Measurements from ENCODE around the gene ZNF853. TPM values are rescaled to one million over a fixed set of nuclear protein-coding genes. Genes with fewer than 3 reads are reported as not detected.

The ZNF853 gene
- total RNA-seq, 1 experiment from 2014 or later = 7.9 TPM

GRCh38 chr7:6636741-6637543 is 21.5 kb downstream of the ZNF853 start, which contains the start of gene ZNF316:
ZNF316 (plus strand) TSS chr7:6637318; CDS start chr7:6642410, 5,092 bp downstream.
- no TSS peak for BruUV-seq (replicated peaks)
- Histone ChIP-seq H2AFZ (peak within 1 kb of the TSS; percentile 94), H3K9me2 (ENCODE audit: insufficient read depth) (no peaks in the 10 kb centered on the region), H3K9me3 (ENCODE audit: insufficient read depth, low read depth) (no peaks in the 10 kb centered on the region), H3K36me3 (ENCODE audit: low read depth) (peaks cover 4% of the 10 kb centered on the region; the same call in 1 of the 2 replicates), H3F3A (ENCODE audit: insufficient read depth, low read depth) (peaks cover 17% of the 10 kb centered on the region), H3K4me3 (peak within 1 kb of the TSS; percentile 98), H3K27me3 (ENCODE audit: insufficient read depth, low read depth) (no peaks in the 10 kb centered on the region), H4K20me1 (ENCODE audit: insufficient read depth) (0 out of 2 replicates have a peak, but pooled peaks cover 4% of the 10 kb centered on the region), H3K4me2 (peak within 1 kb of the TSS; percentile 91), H3K79me2 (ENCODE audit: low read depth) (peaks cover 32% of the 10 kb centered on the region), H3K4me1 (replicated peaks; ENCODE audit: insufficient read depth) (peaks cover 21% of the 10 kb centered on the region), H3K27ac (no peak within 1 kb of the TSS; the same call in 1 of the 2 replicates)
- peak in 1 of 2 experiments; percentile 44 for DNase-seq
- POLR2A ChIA-PET (ENCODE audit: unreplicated experiment) = no interaction called here
- intact Hi-C loops (cut with micrococcal nuclease; ENCODE audit: unreplicated experiment) = loop anchor here (1.0 to 5.0 kb wide), 2 partner anchors 47 to 120 kb away; partner anchors contain the start of gene INTS15
- CTCF ChIA-PET = interaction anchor here (0.6 kb wide), 3 partner anchors 19 to 291 kb away, joined by 3 to 6 read pairs (median 3); no protein-coding TSS in a partner anchor
- TF ChIP-seq CTCF (conservative IDR thresholded peaks at IDR 0.05) (no peak), EZH2 (IDR thresholded peaks at IDR 0.05; ENCODE audit: low read depth) (no peak)

DNA sequence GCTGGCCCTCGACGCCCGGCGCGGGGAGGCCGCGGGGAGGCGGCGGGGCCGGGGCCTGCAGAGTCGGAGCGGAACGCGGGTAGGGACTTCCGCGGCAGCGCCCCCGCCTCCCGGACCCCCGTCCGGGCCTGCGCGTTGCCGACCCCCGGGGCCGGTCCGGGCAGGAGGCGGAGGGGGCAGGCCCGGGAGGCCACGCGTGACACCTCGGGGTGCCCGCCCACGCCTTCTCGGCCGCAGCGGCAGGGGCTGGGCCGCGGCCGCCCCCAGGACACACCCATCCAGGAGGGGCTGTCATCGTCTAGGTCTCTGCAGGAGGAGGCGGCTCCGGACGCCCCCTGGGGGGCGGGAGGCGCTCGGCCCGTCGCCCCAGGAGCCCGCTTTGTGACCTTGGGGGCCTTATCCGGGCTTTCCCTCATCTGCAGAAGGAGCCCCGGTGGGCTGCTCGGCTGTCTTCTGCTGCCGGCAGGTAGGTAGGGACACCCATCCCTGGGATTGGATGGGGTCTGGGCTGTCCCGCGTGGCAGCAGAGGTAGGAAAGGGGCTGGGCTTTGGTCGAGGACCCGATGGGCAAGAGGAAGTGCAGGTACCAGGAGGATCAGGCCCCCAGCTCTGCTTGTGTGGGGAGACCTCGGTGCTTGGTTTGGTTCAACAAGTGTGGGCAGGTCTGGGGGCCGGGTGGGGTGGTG is 22.3 kb downstream of the ZNF853 start:
- TF ChIP-seq CTCF (conservative IDR thresholded peaks at IDR 0.05) (peak; percentile 58), EZH2 (IDR thresholded peaks at IDR 0.05; ENCODE audit: low read depth) (no peak)
- no peaks in the 10 kb centered on the region for H3K27me3 ChIP-seq (ENCODE audit: insufficient read depth, low read depth)
- no peaks in the 10 kb centered on the region for H3K9me2 ChIP-seq (ENCODE audit: insufficient read depth)
- peaks cover 21% of the 10 kb centered on the region for H3K4me1 ChIP-seq (replicated peaks; ENCODE audit: insufficient read depth)
- H3K4me3 ChIP-seq = peak overlapping the region; percentile 71
- BruUV-seq (replicated peaks) = no TSS peak
- ChIA-PET CTCF (no interaction called here), POLR2A (ENCODE audit: unreplicated experiment) (interaction anchor here (0.6 kb wide), 1 partner anchor 46 kb away, joined by 18 read pairs; no protein-coding TSS in a partner anchor)
- H3K9me3 ChIP-seq (ENCODE audit: insufficient read depth, low read depth) = no peaks in the 10 kb centered on the region
- intact Hi-C loops (cut with micrococcal nuclease; ENCODE audit: unreplicated experiment) = loop anchor here (1.0 to 5.0 kb wide), 2 partner anchors 47 to 120 kb away; partner anchors contain the start of gene INTS15
- H3F3A ChIP-seq (ENCODE audit: insufficient read depth, low read depth) = peaks cover 17% of the 10 kb centered on the region
- peak overlapping the region; percentile 42; the same call in 1 of the 2 replicates for H2AFZ ChIP-seq
- H3K4me2 ChIP-seq = peak overlapping the region; percentile 91
- H4K20me1 ChIP-seq (ENCODE audit: insufficient read depth) = 0 out of 2 replicates have a peak, but pooled peaks cover 4% of the 10 kb centered on the region
- H3K36me3 ChIP-seq (ENCODE audit: low read depth) = peaks cover 11% of the 10 kb centered on the region; the same call in 1 of the 2 replicates
- peaks cover 32% of the 10 kb centered on the region for H3K79me2 ChIP-seq (ENCODE audit: low read depth)
- peak in 1 of 2 experiments; percentile 65 for DNase-seq
- no peak overlapping the region for H3K27ac ChIP-seq

DNA sequence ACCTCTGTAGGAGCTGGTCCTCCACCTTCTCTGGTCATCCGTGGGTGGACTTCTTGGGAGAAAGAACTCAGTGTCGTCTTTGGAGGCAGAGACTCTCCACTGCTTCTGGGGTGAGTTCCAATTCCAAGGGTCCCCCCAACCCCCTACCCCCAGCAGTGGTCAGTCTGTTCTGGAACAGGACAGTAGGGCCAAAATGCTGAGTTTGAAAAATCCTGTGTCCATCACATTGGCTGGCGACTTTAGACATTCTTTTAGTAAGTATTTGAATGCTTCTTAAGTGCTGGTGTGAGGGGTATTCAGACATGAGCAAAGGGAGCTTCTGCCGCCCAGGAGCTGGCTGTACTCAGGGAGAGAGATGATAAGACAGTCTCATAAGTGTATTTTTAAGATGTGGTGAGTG is 23.6 kb downstream of the ZNF853 start:
- Histone ChIP-seq H4K20me1 (ENCODE audit: insufficient read depth) (0 out of 2 replicates have a peak, but pooled peaks cover 4% of the 10 kb centered on the region), H3K79me2 (ENCODE audit: low read depth) (peaks cover 32% of the 10 kb centered on the region), H3K9me3 (ENCODE audit: insufficient read depth, low read depth) (no peaks in the 10 kb centered on the region), H3K27ac (no peak overlapping the region), H3K27me3 (ENCODE audit: insufficient read depth, low read depth) (no peaks in the 10 kb centered on the region), H3F3A (ENCODE audit: insufficient read depth, low read depth) (peaks cover 17% of the 10 kb centered on the region; the same call in 1 of the 2 replicates), H3K4me1 (replicated peaks; ENCODE audit: insufficient read depth) (peaks cover 21% of the 10 kb centered on the region), H3K9me2 (ENCODE audit: insufficient read depth) (no peaks in the 10 kb centered on the region), H3K36me3 (ENCODE audit: low read depth) (peaks cover 13% of the 10 kb centered on the region; the same call in 1 of the 2 replicates), H3K4me3 (no peak overlapping the region), H3K4me2 (peak overlapping the region; percentile 91; the same call in 1 of the 2 replicates), H2AFZ (no peak overlapping the region)
- CTCF ChIA-PET = no interaction called here
- intact Hi-C loops (cut with micrococcal nuclease; ENCODE audit: unreplicated experiment) = loop anchor here (5.0 kb wide), 1 partner anchor 122 kb away; no protein-coding TSS in a partner anchor
- TF ChIP-seq CTCF (conservative IDR thresholded peaks at IDR 0.05) (no peak), EZH2 (IDR thresholded peaks at IDR 0.05; ENCODE audit: low read depth) (no peak)
- POLR2A ChIA-PET (ENCODE audit: unreplicated experiment) = no interaction called here
- BruUV-seq (replicated peaks) = no TSS peak
- no peak for DNase-seq
